ENCODE results near the gene RNASE9. TPM values are rescaled to one million over a fixed set of nuclear protein-coding genes. Genes with fewer than 3 reads are reported as not detected.

Gene RNASE9
- total RNA-seq, 1 donor from 2014 or later = not detected

DNA sequence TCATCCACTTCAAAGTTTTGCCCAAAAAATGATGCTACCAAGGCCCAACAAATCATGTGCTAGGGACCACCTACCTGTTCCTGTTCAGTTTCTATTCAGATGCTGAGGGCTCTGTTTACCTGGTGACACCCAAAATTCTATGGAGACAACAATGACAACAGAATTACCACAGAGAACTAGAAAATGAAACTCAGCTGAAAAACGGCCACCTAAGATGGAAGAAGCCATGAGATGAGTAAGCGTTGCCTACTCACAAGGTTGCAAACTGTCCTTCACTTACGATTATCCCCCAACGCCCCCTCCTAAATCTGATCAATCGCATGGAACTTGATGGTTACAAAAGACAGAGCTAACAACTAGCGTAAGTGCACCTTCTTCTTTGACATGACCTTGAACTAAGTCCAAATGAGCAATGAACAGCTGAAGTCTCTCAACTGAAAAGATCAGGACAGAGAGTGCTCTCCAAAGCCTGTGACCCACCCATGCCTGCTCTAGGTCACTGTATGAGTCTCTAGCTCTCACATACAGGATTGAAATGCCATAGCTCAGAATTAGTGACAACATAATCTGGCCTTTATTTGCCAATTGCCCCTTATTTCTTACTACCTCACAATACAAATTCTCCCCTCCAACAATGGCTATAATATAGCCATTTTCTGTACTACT, 26.8 kb upstream of the RNASE9 start, which contains the start of gene RNASE11:
RNASE11 (minus strand) TSS at position 513 of the 666 bp plus-strand sequence.
- no peak for DNase-seq
- TF ChIP-seq, protein P1, sequence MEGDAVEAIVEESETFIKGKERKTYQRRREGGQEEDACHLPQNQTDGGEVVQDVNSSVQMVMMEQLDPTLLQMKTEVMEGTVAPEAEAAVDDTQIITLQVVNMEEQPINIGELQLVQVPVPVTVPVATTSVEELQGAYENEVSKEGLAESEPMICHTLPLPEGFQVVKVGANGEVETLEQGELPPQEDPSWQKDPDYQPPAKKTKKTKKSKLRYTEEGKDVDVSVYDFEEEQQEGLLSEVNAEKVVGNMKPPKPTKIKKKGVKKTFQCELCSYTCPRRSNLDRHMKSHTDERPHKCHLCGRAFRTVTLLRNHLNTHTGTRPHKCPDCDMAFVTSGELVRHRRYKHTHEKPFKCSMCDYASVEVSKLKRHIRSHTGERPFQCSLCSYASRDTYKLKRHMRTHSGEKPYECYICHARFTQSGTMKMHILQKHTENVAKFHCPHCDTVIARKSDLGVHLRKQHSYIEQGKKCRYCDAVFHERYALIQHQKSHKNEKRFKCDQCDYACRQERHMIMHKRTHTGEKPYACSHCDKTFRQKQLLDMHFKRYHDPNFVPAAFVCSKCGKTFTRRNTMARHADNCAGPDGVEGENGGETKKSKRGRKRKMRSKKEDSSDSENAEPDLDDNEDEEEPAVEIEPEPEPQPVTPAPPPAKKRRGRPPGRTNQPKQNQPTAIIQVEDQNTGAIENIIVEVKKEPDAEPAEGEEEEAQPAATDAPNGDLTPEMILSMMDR (IDR thresholded peaks at IDR 0.05; ENCODE audit: partially characterized antibody, unreplicated experiment) = no peak
- Mint-ChIP-seq H3K4me3 (ENCODE audit: unreplicated experiment) (no peak within 1 kb of the TSS), H3K27ac (ENCODE audit: unreplicated experiment) (no peak within 1 kb of the TSS), H3K4me1 (ENCODE audit: low read depth, unreplicated experiment) (no peaks in the 10 kb centered on the region), H3K36me3 (ENCODE audit: unreplicated experiment) (no peaks in the 10 kb centered on the region), H3K9me3 (ENCODE audit: unreplicated experiment) (no peaks in the 10 kb centered on the region), H3K27me3 (ENCODE audit: unreplicated experiment) (peaks cover 3% of the 10 kb centered on the region)

DNA sequence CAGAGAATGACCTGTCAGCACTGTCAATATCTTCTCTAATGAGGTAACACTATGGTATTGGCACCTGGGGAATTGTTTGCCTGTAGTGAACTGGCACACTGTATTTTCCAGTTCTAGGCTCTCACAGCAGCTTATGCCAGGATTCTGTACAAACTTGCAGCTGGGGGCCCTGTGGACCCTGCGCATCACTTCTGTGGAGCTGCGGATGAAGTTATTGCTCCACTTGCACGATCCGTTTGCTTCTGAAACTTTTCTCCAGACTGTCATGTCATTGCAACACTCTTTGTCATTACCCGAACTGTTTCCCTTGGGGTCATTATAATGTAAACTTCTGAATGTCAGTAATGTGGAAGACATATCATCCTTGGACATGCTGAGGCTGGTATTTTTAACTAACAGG, 23.1 kb upstream of the RNASE9 start:
- DNase-seq = no peak
- H3K27me3 Mint-ChIP-seq (ENCODE audit: unreplicated experiment) = peaks cover 2% of the 10 kb centered on the region
- TF ChIP-seq, protein P1 (IDR thresholded peaks at IDR 0.05; ENCODE audit: partially characterized antibody, unreplicated experiment) = no peak
- H3K36me3 Mint-ChIP-seq (ENCODE audit: unreplicated experiment) = no peaks in the 10 kb centered on the region
- no peak overlapping the region for H3K4me3 Mint-ChIP-seq (ENCODE audit: unreplicated experiment)
- H3K27ac Mint-ChIP-seq (ENCODE audit: unreplicated experiment) = no peak overlapping the region
- no peaks in the 10 kb centered on the region for H3K9me3 Mint-ChIP-seq (ENCODE audit: unreplicated experiment)
- H3K4me1 Mint-ChIP-seq (ENCODE audit: low read depth, unreplicated experiment) = no peaks in the 10 kb centered on the region

GRCh38 chr14:20583142-20583541, 22.3 kb upstream of the RNASE9 start:
- H3K9me3 Mint-ChIP-seq (ENCODE audit: unreplicated experiment) = no peaks in the 10 kb centered on the region
- no peak overlapping the region for H3K4me3 Mint-ChIP-seq (ENCODE audit: unreplicated experiment)
- no peak overlapping the region for H3K27ac Mint-ChIP-seq (ENCODE audit: unreplicated experiment)
- TF ChIP-seq, protein P1 (IDR thresholded peaks at IDR 0.05; ENCODE audit: partially characterized antibody, unreplicated experiment) = no peak
- no peak for DNase-seq
- peaks cover 2% of the 10 kb centered on the region for H3K27me3 Mint-ChIP-seq (ENCODE audit: unreplicated experiment)
- no peaks in the 10 kb centered on the region for H3K4me1 Mint-ChIP-seq (ENCODE audit: low read depth, unreplicated experiment)
- no peaks in the 10 kb centered on the region for H3K36me3 Mint-ChIP-seq (ENCODE audit: unreplicated experiment)

DNA sequence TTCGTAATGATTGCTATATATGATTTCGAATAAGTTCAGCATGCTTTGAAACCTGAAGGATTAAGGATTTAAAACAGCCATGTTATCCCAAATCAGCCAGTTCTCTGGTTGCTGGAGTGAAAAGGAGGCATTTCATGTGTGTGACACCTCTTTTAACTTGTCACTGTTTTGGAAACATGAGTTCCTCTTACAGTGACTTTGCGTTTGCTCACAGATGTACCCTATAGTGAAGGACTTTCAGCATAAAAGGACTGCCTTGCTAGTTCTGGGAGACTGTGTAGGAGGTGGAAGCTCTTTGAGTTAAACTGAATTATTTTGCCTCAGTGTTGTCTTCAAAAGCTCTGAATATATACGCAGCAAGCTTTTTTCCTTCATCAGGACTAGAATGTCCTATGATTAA, 19.4 kb upstream of the RNASE9 start:
- H3K27ac Mint-ChIP-seq (ENCODE audit: unreplicated experiment) = no peak overlapping the region

More for the DNA sequence above, 19.4 kb upstream of the RNASE9 start:
- no peaks in the 10 kb centered on the region for H3K9me3 Mint-ChIP-seq (ENCODE audit: unreplicated experiment)
- no peak for DNase-seq
- H3K4me1 Mint-ChIP-seq (ENCODE audit: low read depth, unreplicated experiment) = no peaks in the 10 kb centered on the region
- TF ChIP-seq, protein P1 (IDR thresholded peaks at IDR 0.05; ENCODE audit: partially characterized antibody, unreplicated experiment) = no peak
- no peak overlapping the region for H3K4me3 Mint-ChIP-seq (ENCODE audit: unreplicated experiment)
- peaks cover 2% of the 10 kb centered on the region for H3K27me3 Mint-ChIP-seq (ENCODE audit: unreplicated experiment)
- no peaks in the 10 kb centered on the region for H3K36me3 Mint-ChIP-seq (ENCODE audit: unreplicated experiment)

Data from glutamatergic neuron (in vitro differentiated cells).